HG03135 (cell line): Measurements from ENCODE around the gene CCL20.
"Not testable (repeated sequence)": the region's sequence is repeated elsewhere in the genome, so short reads cannot be mapped to it uniquely, and the experiment has no call there.

ENCODE experiments used
- ATAC-seq: cut with Tn5 transposase; IDR thresholded peaks from one replicate; pipeline ENCODE4 v1.9.1; 2021; ENCODE audit warnings: mild to moderate bottlenecking, moderate library complexity; ENCODE audit not compliant: unreplicated experiment

CCL20 gene

GRCh38 chr2:227813562-227814353, at the start of gene CCL20:
TSS of gene CCL20 (plus strand) at chr2:227813842. CDS start at chr2:227813912, 70 bp downstream.
- ATAC-seq: no peak

- no peak for ATAC-seq
Observed at GRCh38 chr2:227765788-227766372, 47.8 kb upstream of the CCL20 start.

GRCh38 chr2:227766373-227766883, 47.2 kb upstream of the CCL20 start:
- ATAC-seq: peak; percentile 96

- no peak for ATAC-seq
Observed at GRCh38 chr2:227767830-227768229, 45.8 kb upstream of the CCL20 start.

GRCh38 chr2:227772197-227772661, 41.4 kb upstream of the CCL20 start:
- ATAC-seq: no peak

- ATAC-seq: no peak
Observed at GRCh38 chr2:227772932-227773331, 40.7 kb upstream of the CCL20 start.

GRCh38 chr2:227774011-227774624, 39.5 kb upstream of the CCL20 start:
- no peak for ATAC-seq

- ATAC-seq: no peak
Observed at GRCh38 chr2:227774895-227775842, 38.5 kb upstream of the CCL20 start.

GRCh38 chr2:227780981-227781615, 32.5 kb upstream of the CCL20 start:
- no peak for ATAC-seq

GRCh38 chr2:227781841-227782240, 31.8 kb upstream of the CCL20 start:
- no peak for ATAC-seq

- peak; percentile 3 for ATAC-seq
Observed at GRCh38 chr2:227782804-227783203, 30.8 kb upstream of the CCL20 start.

GRCh38 chr2:227783404-227784138, 30.1 kb upstream of the CCL20 start:
- peak; percentile 100 for ATAC-seq

GRCh38 chr2:227785293-227785692, 28.3 kb upstream of the CCL20 start:
- ATAC-seq: no peak

- ATAC-seq: no peak
Observed at GRCh38 chr2:227788561-227789018, 25.1 kb upstream of the CCL20 start.

- no peak for ATAC-seq
Observed at GRCh38 chr2:227789803-227790202, 23.8 kb upstream of the CCL20 start.

- no peak for ATAC-seq
Observed at GRCh38 chr2:227793148-227793712, 20.4 kb upstream of the CCL20 start.

GRCh38 chr2:227796045-227796711, 17.5 kb upstream of the CCL20 start:
- no peak for ATAC-seq

- not testable (repeated sequence) for ATAC-seq
Observed at GRCh38 chr2:227796768-227797167, 16.9 kb upstream of the CCL20 start.
